ENCODE data around the gene HERPUD1. TPM values are rescaled to one million over a fixed set of nuclear protein-coding genes. Genes with fewer than 3 reads are reported as not detected.

HERPUD1 gene
- total RNA-seq, 1 donor from 2014 or later = 79.8 TPM

DNA sequence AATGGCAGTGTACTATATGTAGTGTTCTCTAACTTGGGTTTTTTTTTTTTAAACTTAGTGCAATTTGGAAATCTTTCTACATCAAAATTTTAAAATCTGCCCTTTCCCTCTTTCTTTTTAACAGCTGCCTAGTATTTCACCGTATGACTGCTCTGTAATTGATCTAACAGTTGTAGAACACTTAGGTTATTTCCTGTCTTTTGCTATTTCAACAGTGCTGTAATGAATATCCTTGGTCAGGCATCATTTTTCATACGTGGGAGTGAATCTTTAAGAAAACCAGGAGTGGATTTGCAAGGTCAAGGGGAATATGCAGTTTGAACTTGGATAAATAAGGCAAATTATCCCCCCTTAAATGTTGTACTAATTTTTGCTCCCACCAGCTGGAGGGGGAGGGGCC lies 61.3 kb downstream of the HERPUD1 start:
- TF ChIP-seq, protein P1, sequence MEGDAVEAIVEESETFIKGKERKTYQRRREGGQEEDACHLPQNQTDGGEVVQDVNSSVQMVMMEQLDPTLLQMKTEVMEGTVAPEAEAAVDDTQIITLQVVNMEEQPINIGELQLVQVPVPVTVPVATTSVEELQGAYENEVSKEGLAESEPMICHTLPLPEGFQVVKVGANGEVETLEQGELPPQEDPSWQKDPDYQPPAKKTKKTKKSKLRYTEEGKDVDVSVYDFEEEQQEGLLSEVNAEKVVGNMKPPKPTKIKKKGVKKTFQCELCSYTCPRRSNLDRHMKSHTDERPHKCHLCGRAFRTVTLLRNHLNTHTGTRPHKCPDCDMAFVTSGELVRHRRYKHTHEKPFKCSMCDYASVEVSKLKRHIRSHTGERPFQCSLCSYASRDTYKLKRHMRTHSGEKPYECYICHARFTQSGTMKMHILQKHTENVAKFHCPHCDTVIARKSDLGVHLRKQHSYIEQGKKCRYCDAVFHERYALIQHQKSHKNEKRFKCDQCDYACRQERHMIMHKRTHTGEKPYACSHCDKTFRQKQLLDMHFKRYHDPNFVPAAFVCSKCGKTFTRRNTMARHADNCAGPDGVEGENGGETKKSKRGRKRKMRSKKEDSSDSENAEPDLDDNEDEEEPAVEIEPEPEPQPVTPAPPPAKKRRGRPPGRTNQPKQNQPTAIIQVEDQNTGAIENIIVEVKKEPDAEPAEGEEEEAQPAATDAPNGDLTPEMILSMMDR (IDR thresholded peaks at IDR 0.05; ENCODE audit: unreplicated experiment) = no peak
- H3K27me3 Mint-ChIP-seq (ENCODE audit: low read depth) = peaks cover 79% of the 10 kb centered on the region

GRCh38 chr16:56994311-56994710 lies 62.4 kb downstream of the HERPUD1 start:
- H3K36me3 Mint-ChIP-seq = no peaks in the 10 kb centered on the region
- no peak for DNase-seq (ENCODE audit: low spot score in 2 of 2, unreplicated experiment in 2 of 2)
- H3K27ac Mint-ChIP-seq = no peak overlapping the region
- H3K9me3 Mint-ChIP-seq = no peaks in the 10 kb centered on the region
- H3K4me3 Mint-ChIP-seq = no peak overlapping the region
- TF ChIP-seq, protein P1 (IDR thresholded peaks at IDR 0.05; ENCODE audit: unreplicated experiment) = no peak
- peaks cover 68% of the 10 kb centered on the region for H3K27me3 Mint-ChIP-seq (ENCODE audit: low read depth)
- peaks cover 7% of the 10 kb centered on the region for H3K4me1 Mint-ChIP-seq

More for the DNA sequence above, 61.3 kb downstream of the HERPUD1 start:
- H3K4me3 Mint-ChIP-seq = no peak overlapping the region
- peaks cover 8% of the 10 kb centered on the region for H3K4me1 Mint-ChIP-seq
- H3K9me3 Mint-ChIP-seq = no peaks in the 10 kb centered on the region
- no peaks in the 10 kb centered on the region for H3K36me3 Mint-ChIP-seq
- no peak for DNase-seq (ENCODE audit: low spot score in 2 of 2, unreplicated experiment in 2 of 2)
- H3K27ac Mint-ChIP-seq = no peak overlapping the region

Small RNA genes within 50 kb of the gene (microRNA-seq; reads per million reads assigned to microRNA genes)
- gene MIR6863 = not detected

Other genes with a start within 250 kb of the HERPUD1 start
- 6.8 to 8.9 TPM (median 7.1 TPM) in 3 replicates for gene MT1X, start 249.7 kb upstream of the HERPUD1 start, total RNA-seq
- 66.3 to 74.6 TPM (median 69.1 TPM) in 3 replicates for gene NUP93, start 202.0 kb upstream of the HERPUD1 start, total RNA-seq
- not detected in 3 replicates for gene SLC12A3, start 66.9 kb upstream of the HERPUD1 start, total RNA-seq
- 0.13 TPM in 1 of 3 replicates, not detected in the others for gene CETP, start 29.8 kb downstream of the HERPUD1 start, total RNA-seq
- 1.7 to 3.7 TPM (median 1.8 TPM) in 3 replicates for gene NLRC5, start 57.4 kb downstream of the HERPUD1 start, total RNA-seq
- gene CPNE2, start 160.4 kb downstream of the HERPUD1 start, total RNA-seq = 35.4 to 38.4 TPM (median 36.4 TPM) in 3 replicates

Measured in mesothelial cell of epicardium (in vitro differentiated cells).